HG02981 (cell line): ENCODE measurements around the gene SYNGR3.
A peak's percentile ranks its signal among the peaks of the same experiment; 100 is the strongest.
"Not testable (repeated sequence)": the region's sequence is repeated elsewhere in the genome, so short reads cannot be mapped to it uniquely, and the experiment has no call there.

ENCODE experiments used
- ATAC-seq: cut with Tn5 transposase; IDR thresholded peaks from one replicate; pipeline ENCODE4 v1.9.1; 2021; ENCODE audit warnings: mild to moderate bottlenecking, moderate library complexity; ENCODE audit not compliant: unreplicated experiment

Gene SYNGR3

DNA sequence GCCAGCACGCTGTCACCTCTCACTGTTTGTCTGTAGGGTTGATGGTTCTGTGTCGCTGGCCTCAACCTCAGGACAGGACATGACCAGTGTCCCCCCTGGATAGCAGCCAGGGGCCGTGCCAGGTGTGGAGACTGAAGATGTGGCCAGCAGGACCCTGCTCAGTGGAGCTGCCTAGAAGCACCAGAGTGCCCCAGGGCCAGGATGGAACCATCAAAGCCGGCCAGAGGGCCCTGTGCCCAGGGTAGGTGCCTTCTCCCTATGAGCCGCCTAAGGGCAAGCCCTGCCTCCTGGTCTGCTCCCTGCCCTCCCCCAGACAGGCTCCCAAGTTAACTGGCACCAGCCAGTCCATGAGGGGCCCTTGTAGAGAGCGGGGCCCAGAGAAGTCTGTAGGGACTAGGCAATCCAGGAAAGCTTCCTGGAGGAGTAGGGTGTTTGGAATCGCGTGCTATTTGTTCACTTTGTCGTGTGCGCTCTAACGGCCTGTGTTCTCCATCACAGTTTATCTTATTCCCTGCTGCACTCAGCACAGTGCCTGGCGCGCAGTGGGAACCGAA lies 31.0 kb upstream of the SYNGR3 start:
- peak; percentile 5 for ATAC-seq

DNA sequence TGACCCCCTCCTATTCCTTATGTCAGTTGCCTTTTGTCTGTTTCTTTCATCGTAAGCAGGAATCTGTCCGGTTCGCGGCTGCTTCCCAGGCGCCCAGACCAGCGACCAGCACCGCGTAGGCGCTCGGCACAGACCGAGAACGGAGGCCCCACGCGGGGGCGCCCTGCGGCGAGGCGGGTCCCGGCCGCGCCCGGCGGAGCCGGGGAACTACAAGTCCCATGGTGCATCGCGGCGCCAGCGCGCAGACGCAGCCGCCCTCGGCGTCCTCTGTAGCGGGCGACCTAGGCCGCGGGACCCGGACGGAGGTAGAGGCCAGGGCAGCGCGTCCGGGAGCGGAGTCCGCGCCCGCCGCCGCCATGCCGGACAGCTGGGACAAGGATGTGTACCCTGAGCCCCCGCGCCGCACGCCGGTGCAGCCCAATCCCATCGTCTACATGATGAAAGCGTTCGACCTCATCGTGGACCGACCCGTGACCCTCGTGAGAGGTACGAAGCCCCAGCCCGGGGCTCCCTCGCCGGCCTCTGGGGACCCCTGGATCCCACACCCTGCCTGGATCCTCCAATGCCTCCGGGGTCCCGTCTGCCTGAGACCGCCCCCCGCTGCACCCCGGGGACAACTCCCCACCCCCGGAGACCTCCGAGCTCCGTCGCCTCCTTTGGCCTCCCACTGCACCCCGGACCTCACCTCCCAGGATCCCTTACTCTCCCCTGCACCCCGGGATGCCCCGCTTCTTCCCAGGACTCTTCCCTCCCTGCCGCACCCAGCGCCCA lies 30.3 kb upstream of the SYNGR3 start, which contains the start of gene NDUFB10:
Gene NDUFB10 (plus strand): TSS at position 270 of the 771 bp plus-strand sequence. CDS start 87 bp downstream, at position 357.
- peak; percentile 79 for ATAC-seq

DNA sequence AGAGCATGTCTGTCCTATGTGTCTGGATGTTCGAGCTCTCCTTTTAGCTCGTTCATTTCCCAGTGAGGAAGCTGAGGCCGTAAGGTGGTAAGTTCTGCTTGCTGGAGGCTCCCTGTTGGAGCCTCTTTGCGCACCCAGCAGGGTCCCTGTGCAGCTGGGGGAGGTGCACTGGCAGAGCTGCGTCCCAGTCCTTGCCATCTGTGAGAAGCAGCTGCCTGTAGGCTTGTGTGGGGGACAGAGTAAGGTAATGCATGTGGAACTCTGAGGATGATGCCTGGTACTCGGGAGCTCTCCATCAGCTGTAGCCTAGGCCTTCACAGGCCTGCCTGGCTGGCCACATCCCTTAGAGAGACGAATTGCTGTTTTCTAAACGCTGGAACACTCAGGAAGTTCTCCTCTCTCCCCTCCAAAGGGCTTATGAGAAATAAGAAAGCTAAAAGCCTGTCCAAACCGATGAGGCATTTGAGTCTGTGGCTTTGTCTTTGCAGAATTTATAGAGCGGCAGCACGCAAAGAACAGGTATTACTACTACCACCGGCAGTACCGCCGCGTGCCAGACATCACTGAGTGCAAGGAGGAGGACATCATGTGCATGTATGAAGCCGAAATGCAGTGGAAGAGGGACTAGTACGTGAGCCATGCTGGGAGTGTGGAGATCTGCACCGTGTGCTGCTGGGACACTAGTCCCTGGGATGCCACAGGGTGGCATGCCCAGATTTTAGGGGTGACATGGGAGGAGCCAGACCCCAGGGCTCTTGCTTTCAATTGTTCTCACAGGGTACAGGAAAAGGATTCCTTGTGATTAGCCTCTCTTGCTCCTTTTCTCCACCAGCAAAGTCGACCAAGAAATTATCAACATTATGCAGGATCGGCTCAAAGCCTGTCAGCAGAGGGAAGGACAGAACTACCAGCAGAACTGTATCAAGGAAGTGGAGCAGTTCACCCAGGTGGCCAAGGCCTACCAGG lies 28.8 kb upstream of the SYNGR3 start:
- ATAC-seq: no peak

DNA sequence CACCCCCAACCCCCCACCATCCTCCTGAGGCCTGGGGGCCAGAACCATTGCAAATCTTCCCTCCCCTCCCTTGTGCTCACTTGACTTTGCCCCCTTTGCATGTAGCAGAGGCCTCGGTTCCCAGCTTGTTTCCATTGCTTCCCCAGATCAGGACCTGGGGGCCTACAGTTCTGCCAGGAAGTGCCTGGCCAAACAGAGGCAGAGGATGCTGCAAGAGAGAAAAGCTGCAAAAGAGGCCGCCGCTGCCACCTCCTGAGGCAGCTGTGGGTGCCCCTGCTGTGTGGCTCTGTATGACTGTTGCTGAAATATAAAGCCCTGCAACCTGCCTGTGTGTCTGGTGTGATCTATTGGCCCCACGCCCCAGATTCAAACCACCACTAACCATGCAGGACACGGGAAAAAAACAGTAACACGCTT lies 28.1 kb upstream of the SYNGR3 start:
- ATAC-seq: no peak

DNA sequence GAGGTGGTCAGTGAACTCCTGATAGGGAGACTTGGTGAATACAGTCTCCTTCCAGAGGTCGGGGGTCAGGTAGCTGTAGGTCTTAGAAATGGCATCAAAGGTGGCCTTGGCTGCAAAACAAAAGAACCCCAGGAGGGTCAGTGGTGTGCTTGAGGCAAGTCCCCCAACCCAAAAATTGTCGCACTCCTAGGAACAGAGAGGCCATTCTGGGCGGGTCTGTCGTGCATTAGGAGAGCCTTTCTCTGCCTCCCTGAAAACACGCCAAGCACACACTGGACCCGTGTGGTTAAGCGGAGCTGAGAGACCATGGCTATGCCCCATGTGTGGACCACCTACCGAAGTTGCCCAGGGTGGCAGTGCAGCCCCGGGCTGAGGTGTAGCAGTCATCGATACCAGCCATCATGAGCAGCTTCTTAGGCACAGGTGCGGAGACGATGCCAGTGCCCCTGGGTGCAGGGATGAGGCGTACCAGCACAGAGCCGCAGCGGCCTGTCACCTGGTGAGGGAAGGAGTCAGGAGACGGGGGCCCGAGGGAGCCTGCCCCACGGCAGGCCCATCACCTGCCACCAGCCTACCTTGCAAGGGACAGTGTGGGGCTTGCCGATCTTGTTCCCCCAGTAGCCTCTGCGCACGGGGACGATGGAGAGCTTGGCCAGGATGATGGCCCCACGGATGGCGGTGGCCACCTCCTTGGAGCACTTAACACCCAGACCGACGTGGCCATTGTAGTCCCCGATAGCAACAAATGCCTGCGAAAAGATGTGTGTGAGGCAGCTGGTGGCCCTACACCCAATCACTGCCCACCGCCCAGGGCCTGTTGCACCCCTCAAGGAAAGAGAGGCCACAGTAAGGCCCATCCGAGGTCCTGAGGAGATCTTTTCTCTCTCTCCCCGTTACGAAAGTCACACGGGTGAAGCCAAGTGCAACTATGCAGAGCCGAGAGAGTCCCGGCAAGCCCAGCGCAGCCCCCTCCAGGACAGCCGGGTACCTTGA lies 27.3 kb upstream of the SYNGR3 start:
- ATAC-seq: not testable (repeated sequence)

DNA sequence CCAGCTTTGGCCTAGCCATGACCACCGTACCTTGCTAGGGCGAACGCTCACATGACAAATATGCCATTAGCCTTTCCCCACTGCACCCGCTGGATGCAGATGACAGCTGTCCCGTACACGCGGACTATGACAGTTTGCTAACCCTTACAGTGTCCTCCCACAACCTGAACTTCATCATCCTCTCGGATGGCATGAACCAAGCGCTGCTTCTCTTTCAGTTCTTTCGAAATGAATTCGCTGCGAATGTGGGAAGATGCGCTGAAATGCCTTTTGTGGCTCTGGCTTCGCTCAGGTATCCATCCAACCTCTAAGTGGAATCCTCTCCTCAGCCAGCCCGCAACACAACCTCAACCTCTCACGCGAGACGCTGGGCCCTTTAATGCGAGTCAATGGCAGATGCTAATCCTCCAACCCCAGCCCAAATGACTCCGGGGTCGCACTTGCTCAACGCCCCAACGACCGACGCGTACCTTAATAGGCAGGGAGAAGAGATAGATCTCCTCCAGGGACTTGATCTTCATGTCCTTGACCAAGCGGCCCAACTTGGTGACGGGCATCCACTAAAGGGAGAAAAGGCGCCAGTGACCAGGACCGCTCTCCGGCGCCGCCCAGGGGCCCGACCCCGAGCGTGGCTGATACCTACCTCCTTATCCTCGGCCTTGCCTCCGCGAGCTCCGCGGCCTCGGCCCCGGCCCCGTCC lies 25.8 kb upstream of the SYNGR3 start:
- no peak for ATAC-seq

DNA sequence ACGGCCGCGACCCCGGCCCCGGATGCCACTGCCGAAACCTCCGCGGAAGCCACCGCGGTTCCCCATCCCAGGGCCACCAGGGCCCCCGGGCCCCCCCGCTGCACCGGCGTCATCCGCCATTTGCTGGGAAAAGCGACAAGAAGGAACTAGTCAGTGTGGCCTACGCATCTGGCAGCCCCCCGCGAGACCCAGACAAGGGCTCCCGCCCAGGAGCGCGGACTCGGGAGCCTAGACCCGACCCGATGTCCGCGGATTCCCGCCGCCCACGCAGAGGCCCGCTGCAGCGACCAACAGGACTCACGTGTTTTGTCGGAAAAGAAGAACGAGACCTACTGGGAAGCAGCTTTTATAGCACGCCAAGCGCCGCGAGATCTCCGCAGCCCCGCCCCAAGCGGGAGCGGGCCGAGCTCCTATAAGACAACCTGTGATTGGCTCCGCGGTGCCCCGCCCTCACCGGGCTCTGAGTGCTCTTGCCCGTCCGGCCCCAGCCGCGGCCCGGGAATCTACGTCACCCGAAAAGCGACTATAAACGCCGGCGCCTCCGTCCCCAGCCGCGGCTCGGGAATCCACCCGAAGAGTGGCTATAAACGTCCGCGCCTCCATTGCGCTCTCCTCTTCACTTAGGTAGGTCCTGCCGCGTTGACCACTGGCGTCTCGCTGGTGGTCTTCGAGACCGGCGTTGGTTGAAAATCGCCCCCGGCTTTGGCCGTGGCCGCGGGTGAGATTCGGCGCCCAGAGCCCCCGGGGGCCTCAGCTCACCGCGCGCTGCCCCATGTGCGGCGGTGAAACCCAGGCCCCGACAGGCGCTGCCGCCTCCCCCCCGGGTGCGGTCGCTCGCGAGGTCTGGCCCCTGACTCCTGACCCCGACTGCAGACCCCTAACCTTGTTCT lies 25.0 kb upstream of the SYNGR3 start, which contains the start of gene RPS2:
Gene RPS2 (minus strand): TSS at position 321 of the 890 bp plus-strand sequence. CDS start 201 bp downstream, at position 120.
- peak; percentile 86 for ATAC-seq

DNA sequence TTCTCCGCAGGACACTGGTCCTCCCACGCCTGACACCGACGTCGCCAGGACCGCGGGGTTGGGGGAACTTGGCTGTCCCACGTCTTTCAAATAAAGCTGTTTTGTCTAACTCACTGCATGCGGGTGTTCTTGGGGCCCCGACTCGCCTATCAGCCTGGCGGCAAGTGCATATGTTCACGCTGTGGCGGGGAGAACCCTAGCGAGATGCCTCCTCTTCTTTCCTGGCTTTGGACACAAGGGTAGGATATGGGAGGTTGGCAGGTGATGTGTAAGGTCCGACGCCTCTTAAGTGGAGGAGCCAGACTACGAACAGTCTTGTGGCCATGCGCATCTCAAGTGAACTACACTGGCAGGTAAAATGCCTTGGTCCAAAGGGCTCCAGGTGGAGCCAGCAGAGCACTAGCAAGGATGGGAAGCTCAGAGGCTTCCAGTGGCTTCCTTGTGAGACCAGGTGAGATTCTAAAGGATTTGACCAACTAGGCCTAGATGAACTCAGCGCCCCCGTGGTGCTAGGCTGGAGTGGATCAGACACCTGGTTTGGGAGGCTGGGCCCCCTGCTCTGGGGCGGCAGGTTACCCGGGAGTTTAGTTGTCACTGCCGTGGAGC lies 24.3 kb upstream of the SYNGR3 start:
- ATAC-seq: no peak

DNA sequence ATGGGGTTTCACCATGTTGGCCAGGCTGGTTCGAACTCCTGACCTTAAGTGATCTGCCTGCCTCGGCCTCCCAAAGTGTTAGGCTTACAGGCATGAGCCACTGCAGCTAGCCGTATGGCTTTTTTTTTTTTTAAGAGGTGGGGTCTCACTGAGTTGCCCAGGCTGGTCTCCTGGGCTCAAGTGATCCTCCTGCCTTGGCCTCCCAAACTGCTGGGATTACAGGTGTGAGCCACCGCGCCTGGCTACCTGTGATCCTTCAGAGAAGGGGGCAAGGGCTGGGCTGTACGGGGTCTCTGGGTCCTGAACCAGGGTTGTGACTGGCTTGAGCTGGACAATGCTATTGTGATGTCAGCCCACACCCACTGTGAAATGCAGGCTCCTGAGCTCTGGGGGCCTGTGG lies 23.3 kb upstream of the SYNGR3 start, which contains the start of gene RNF151:
Gene RNF151 (plus strand): TSS at position 397 of the 400 bp plus-strand sequence. CDS start 26 bp downstream, outside the sequence.
- ATAC-seq: no peak

DNA sequence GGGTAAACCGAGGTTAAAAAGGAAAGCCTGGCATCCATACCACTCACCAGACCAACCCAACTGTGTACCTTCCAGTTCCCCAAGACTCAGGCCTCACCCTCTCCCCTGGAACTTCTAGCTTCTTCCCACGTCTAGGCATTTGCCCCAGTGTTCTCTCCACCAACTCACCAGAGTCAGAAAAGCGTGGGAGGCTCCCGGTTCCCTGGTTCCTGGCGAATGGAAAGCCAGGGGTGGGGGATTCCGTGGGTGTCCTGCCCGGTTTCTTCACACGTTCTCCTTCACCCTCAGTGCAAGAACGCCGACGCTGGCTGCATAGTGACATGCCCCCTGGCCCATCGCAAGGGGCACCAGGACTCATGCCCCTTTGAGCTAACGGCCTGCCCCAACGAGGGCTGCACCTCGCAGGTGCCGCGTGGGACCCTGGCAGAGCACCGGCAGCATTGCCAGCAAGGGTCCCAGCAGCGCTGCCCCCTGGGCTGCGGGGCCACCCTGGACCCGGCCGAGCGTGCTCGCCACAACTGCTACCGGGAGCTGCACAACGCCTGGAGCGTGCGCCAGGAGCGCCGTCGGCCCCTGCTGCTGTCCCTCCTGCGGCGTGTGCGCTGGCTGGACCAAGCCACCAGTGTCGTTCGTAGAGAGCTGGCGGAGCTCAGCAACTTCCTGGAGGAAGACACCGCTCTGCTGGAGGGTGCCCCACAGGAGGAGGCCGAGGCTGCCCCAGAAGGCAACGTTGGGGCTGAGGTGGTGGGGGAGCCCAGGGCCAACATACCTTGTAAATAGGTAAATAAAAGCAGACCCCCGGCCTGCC lies 21.4 kb upstream of the SYNGR3 start:
- no peak for ATAC-seq

DNA sequence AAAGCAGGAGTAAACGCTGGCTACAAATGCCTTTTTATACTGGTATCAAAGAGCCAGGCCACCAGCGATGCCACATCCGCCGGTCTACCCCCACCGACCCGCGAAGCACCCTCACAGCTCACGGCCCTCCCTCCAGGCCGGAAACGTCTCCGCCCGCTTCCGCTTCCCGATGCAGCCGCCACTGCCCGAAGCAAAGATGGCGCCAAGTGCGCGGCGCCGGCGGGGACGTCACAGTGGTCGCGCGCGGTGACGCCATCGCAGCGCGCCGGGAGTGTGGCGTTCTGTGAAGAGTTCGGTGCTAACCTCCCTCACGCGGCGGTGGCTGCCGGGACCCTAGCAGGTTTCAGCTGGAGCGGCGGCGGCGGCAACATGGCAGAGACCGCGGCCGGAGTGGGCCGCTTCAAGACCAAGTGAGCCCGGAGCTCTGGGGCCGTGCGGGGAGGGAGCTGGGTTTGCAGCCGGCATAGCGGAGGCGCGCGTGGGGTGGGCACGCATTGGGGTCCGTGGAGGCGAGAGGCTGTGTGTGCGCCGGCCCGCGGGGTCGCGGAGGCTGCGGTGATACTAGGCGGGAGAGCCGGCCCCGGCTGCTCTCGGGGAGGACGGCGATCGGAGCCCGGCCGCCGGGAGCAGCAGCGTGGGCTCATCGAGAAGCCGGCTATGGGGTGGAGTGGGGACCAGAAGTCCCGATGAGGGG lies 17.8 kb upstream of the SYNGR3 start, which contains the start of gene TBL3:
Gene TBL3 (plus strand): TSS at position 258 of the 694 bp plus-strand sequence. CDS start 112 bp downstream, at position 370.
- peak; percentile 76 for ATAC-seq

DNA sequence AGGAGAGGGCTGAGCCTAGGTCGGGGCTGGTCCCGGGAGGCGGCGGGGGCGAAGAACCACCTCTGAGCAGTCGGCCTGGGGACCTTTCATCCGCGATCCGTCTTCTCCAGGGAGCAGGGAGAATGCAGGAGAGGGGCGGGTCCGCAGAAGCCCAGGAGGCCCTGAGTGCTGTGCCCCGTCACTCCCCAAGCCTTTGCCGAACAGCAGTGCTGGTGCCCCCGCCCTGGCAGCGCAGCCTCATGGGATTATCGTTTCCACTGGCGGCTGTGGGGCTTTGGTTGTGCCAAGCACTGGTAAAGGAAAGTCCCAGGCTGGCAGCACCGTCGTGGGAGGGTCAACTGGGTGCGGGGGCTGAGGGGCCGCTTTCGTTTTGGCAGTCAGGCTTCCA lies 17.3 kb upstream of the SYNGR3 start:
- no peak for ATAC-seq

DNA sequence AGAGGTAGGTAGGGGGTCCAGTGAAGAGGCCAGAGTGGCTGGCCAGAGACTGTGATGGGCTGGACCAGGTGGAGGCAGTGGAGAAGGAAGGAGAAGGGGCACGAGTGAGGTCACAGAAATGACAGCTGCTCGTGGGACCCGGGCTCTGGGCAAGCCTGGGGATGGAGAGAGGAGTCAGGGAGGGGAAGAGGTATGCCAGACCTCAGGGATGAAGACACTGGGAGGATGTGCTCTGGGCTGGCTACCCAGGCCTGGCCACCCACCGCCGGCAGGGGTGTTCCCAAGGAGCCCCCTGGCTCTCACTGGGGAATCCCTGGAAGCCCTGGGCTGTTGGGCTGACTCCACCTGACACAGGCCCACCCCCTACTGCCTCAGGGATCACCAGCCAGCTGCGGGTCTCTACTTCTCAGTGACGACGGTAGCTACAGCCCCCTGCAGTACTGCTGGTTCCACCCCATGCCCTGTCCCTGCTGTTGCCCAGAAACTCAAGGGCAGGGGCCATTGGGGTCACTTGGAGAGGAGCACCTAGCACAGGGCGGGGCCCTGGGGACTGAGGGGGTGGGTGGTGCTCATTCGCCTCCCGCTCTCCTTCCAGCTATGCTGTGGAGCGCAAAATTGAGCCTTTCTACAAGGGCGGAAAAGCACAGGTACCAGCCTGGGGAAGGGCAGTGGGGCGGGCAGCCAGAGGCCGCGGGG lies 16.2 kb upstream of the SYNGR3 start:
- ATAC-seq: no peak

DNA sequence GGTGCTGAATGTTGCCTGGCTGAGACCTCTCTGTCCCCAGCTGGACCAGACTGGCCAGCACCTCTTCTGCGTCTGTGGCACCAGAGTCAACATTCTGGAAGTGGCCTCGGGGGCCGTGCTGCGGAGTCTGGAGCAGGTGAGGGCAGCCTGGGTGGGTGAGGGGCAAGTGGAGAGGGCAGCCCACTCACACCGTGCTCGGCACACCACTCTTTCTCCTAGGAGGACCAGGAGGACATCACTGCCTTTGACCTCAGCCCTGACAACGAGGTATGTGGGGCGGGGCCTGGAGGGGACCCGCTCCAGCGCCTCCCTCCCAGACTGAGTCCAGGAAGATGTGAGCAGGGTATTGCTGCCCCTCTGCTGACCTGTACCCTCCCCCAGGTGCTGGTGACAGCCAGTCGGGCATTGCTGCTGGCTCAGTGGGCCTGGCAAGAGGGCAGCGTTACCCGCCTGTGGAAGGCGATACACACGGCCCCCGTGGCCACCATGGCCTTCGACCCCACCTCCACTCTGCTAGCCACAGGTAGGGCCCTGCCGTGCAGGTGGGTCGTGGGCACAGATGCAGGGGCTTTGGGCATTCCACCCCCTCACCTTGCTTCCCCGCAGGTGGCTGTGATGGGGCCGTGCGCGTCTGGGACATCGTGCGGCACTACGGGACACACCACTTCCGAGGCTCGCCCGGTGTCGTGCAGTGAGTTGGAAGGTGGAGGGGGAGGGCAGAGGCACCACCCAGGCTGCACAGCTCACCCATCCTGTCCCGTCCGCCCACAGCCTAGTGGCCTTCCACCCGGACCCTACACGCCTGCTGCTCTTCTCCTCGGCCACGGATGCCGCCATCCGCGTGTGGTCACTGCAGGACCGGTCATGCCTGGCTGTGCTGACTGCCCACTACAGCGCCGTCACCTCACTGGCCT lies 15.4 kb upstream of the SYNGR3 start:
- no peak for ATAC-seq
